Upper lobe of right lung (tissue), 1 donor: ENCODE data around the gene NBPF15. TPM values are rescaled to one million over a fixed set of nuclear protein-coding genes. Genes with fewer than 3 reads are reported as not detected.
A peak's percentile ranks its signal among the peaks of the same experiment; 100 is the strongest.
"Not testable (repeated sequence)": the region's sequence is repeated elsewhere in the genome, so short reads cannot be mapped to it uniquely, and the experiment has no call there.

Source experiments
- ATAC-seq: fragments of 200-7000 bp; cut with Tn5 transposase; one replicate; pipeline ENCODE4 v1.9.1; 2020; ENCODE audit warnings: mild to moderate bottlenecking, moderate library complexity
- DNase-seq: peaks from one replicate; pipeline ENCODE4 v3.0.0-alpha.2; 2020
- H3K27ac ChIP-seq: fragments of 200-600 bp; one replicate; pipeline ENCODE4 v1.8.0; 2022
- H3K27me3 ChIP-seq: fragments of 200-600 bp; one replicate; pipeline ENCODE4 v1.8.0; 2022; ENCODE audit warnings: mild to moderate bottlenecking
- H3K36me3 ChIP-seq: fragments of 200-600 bp; one replicate; pipeline ENCODE4 v1.8.0; 2022
- H3K4me1 ChIP-seq: fragments of 200-600 bp; one replicate; pipeline ENCODE4 v1.8.0; 2022
- H3K4me3 ChIP-seq: fragments of 200-600 bp; one replicate; pipeline ENCODE4 v1.8.0; 2022; ENCODE audit warnings: mild to moderate bottlenecking
- H3K9me3 ChIP-seq: fragments of 200-600 bp; one replicate; pipeline ENCODE4 v1.8.0; 2022
- intact Hi-C: fragments of 100-400 bp; cut with DNase I; formaldehyde crosslinking; loops from one replicate; pipeline ENCODE4 v1.11.0; 2022
- total RNA-seq: library from RNA; stranded (reverse); fragmentation: NEBNext Ultra II Directional; extraction: Animal tissue kit (Norgen Biotek cat#: 25700); gene quantifications from one replicate; pipeline ENCODE4 v1.2.1, GENCODE V29; 2021
- donor health status: DM: no; HTN: yes; CAD: no; lungs with severe emphysema.

Gene NBPF15
- total RNA-seq, 1 donor from 2014 or later = 42.5 TPM

DNA sequence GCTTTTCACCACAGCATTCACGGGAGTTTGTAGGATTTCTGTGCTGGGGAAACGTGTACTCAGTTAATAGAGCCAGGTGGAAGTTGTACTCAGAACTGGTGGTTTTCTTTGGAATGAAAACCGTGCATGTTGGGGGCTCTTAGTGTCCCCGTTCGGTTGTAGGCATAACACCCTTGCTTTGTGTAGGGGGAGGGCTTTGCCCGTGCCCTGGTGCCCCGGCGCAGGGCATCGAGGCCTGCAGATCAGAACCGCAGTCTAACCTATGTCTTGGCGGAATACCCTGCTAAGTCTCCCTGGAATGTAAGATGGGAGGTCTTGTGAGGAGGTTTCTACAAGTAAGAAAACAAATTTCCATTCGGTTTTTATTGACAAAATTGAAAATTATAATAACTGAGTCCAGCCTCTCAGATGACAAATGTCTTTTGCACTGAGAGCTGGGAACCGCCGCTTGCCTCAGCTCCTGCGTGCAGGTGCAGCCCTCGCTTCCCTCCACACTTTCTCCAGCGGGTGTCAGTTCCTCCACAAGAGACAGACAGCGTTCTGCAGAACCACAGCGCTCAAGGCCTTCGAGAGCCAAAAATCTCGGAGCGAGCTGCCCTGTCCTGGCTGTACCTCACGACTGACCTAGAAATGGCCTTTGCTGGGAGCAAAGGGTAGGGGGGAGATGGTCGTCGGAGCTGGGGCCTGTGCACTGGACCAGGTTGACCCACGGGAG lies 47.9 kb downstream of the NBPF15 start:
- H3K36me3 ChIP-seq, H3K4me1 ChIP-seq, H3K9me3 ChIP-seq, DNase-seq, H3K27me3 ChIP-seq, intact Hi-C loops, H3K27ac ChIP-seq: not testable (repeated sequence)
- peak; percentile 19 for ATAC-seq
- peak overlapping the region; percentile 57 for H3K4me3 ChIP-seq

DNA sequence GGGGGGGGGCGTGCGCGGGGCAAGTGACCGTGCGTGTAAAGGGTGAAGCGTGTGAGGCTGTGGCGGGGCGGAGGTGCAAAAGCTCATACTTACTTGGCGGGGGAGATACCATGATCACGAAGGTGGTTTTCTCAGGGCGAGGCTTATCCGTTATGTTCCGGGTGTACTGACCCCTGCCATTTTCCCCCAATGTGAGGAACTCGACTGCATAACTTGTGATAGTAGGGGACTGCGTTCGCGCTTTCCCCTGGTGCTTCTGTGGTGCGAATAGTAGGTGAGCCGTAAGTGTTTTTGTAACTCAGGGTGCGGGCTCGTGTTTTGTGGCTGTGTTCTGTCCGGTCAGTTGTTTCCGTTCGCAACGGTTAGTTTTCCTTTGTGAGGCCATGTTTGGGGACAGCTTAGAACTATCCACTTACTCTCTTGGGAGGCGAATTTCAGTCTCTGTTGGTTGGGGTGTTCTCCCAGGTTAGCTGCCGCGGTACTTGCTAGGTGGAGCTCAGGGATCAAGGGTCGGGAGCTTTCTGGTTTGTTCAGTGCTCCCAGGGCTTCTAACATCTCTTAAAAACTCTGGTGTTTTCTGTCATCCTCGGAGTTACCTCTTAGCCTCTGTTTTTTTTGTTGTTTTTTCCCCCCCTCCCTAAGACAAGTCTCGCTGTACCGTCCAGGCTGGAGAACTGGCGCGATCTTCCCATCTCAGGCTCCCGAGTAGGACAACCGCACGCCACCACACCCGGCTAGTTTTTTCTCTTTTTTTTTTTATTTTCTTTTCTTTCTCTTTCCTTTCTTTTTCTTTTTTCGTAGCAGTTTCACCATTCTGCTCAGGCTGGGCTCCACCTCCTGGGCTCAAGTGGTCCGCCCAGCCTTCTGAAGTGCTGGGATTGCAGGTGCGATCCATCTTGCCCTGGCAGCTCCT lies 48.7 kb downstream of the NBPF15 start:
- H3K4me1 ChIP-seq, H3K9me3 ChIP-seq, intact Hi-C loops, H3K27me3 ChIP-seq, H3K36me3 ChIP-seq: not testable (repeated sequence)
- ATAC-seq (peak; percentile 95), DNase-seq (peak; percentile 80)
- Histone ChIP-seq H3K27ac (peak overlapping the region; percentile 82), H3K4me3 (peak overlapping the region; percentile 57)

DNA sequence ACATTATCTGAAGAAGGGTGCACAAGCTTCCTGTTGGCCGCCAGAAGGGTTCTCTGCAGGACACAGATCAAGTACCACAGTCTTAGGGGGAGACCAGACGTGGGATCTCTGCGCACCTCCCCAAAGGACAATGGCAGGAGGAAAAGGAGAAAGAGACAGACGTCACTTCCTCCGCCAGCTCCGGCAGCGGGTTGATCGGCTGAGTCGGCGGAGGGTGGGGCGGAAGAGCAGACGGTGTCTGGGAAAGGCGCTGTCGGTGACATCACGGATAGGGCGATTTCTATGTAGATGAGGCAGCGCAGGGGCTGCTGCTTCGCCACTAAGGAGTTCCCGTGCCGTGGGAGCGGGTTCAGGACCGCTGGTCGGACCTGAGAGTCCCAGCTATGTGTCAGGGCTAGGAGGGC lies 49.4 kb downstream of the NBPF15 start:
- H3K4me1 ChIP-seq, H3K27me3 ChIP-seq, intact Hi-C loops, H3K36me3 ChIP-seq, H3K9me3 ChIP-seq: not testable (repeated sequence)
- Histone ChIP-seq H3K4me3 (peak overlapping the region; percentile 57), H3K27ac (peak overlapping the region; percentile 82)
- DNase-seq = peak; percentile 92
- peak; percentile 95 for ATAC-seq

GRCh38 chr1:144402807-144403206 lies 58.7 kb downstream of the NBPF15 start:
- H3K36me3 ChIP-seq, H3K27ac ChIP-seq, H3K27me3 ChIP-seq, H3K4me3 ChIP-seq, DNase-seq, intact Hi-C loops, H3K9me3 ChIP-seq, H3K4me1 ChIP-seq, ATAC-seq: not testable (repeated sequence)

DNA sequence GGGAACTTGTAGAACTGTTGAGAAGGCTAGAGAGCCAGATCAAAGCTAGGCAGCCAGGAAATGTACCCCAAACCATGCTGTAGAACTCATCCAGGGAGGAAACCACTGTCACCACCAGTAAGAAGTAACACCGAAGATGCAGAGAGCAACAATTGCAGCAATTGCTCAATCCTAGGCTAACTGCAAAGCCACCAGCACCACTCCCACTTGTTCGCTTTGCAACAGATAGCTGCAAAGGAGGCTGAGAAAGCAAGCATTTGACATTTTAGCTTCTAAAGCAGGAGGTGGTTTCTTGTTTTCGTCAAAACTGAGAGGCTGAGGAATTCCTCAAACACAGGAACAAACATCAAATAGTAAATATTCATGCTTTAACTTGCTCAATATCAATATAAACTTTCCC lies 89.8 kb downstream of the NBPF15 start:
- H3K36me3 ChIP-seq, DNase-seq, intact Hi-C loops, ATAC-seq, H3K4me3 ChIP-seq, H3K27me3 ChIP-seq, H3K4me1 ChIP-seq, H3K9me3 ChIP-seq, H3K27ac ChIP-seq: not testable (repeated sequence)

Other genes starting within 250 kb of the NBPF15 start
- gene PPIAL4E, start 88.0 kb downstream of the NBPF15 start, total RNA-seq = not detected
- not detected for gene PPIAL4F, start 131.2 kb upstream of the NBPF15 start, total RNA-seq